Femur (tissue), 1 donor: ENCODE data around the gene APOA4.

Source experiments
- DNase-seq: peaks from one replicate; pipeline ENCODE4 v3.0.0-alpha.2; 2017

Gene APOA4

GRCh38 chr11:116773203-116774097, 49.7 kb downstream of the APOA4 start:
- DNase-seq: no peak

GRCh38 chr11:116772443-116773202, 50.5 kb downstream of the APOA4 start, which contains the start of gene BUD13:
TSS of gene BUD13 (minus strand) at chr11:116772987. CDS start at chr11:116772964, 23 bp downstream.
- peak; percentile 93 for DNase-seq

GRCh38 chr11:116771935-116772334, 51.2 kb downstream of the APOA4 start:
- DNase-seq: no peak
